ENCODE data around the gene SRCAP.

SRCAP gene

GRCh38 chr16:30783280-30784109, 84.5 kb downstream of the SRCAP start:
- Histone ChIP-seq H3K27ac (ENCODE audit: low read depth, low read length) (no peak overlapping the region), H3K18ac (ENCODE audit: low read length) (no peak overlapping the region), H2AK5ac (ENCODE audit: low read length) (no peak overlapping the region), H3K9ac (ENCODE audit: low read length) (no peak overlapping the region), H3K79me2 (ENCODE audit: control insufficient read depth, insufficient read depth, low read length) (peaks cover 15% of the 10 kb centered on the region), H3K23ac (ENCODE audit: low read length) (no peak overlapping the region), H3K4me1 (ENCODE audit: control insufficient read depth, low read depth, low read length) (peaks cover 2% of the 10 kb centered on the region), H3K79me1 (ENCODE audit: low read length) (peaks cover 9% of the 10 kb centered on the region), H3K4me3 (ENCODE audit: low read length) (no peak overlapping the region), H2BK120ac (ENCODE audit: low read depth, low read length) (no peak overlapping the region), H3K27me3 (ENCODE audit: insufficient read depth, low read length, poor library complexity) (no peaks in the 10 kb centered on the region), H2BK15ac (replicated peaks; ENCODE audit: low read depth) (no peak overlapping the region), H3K4me2 (ENCODE audit: low read length) (no peak overlapping the region), H4K8ac (ENCODE audit: low read depth, low read length) (no peak overlapping the region), H2BK5ac (ENCODE audit: low read length) (no peak overlapping the region), H3K56ac (ENCODE audit: low read length) (no peak overlapping the region), H3K36me3 (ENCODE audit: control insufficient read depth, insufficient read depth, low read length) (peaks cover 4% of the 10 kb centered on the region), H3K4ac (ENCODE audit: low read depth, low read length) (no peak overlapping the region), H4K5ac (ENCODE audit: low read length) (no peak overlapping the region)
- no peak for DNase-seq
- no CpG with 5 or more reads among the region's 57 CpGs for WGBS (ENCODE audit: extremely low coverage, insufficient coverage, low lambda C conversion rate)

GRCh38 chr16:30784215-30784614, 85.2 kb downstream of the SRCAP start:
- Histone ChIP-seq H3K4me3 (ENCODE audit: low read length) (no peak overlapping the region), H2BK5ac (ENCODE audit: low read length) (no peak overlapping the region), H3K9ac (ENCODE audit: low read length) (no peak overlapping the region), H4K5ac (ENCODE audit: low read length) (no peak overlapping the region), H3K36me3 (ENCODE audit: control insufficient read depth, insufficient read depth, low read length) (peaks cover 4% of the 10 kb centered on the region), H4K8ac (ENCODE audit: low read depth, low read length) (no peak overlapping the region), H3K4me2 (ENCODE audit: low read length) (no peak overlapping the region), H3K4me1 (ENCODE audit: control insufficient read depth, low read depth, low read length) (peaks cover 2% of the 10 kb centered on the region), H3K27ac (ENCODE audit: low read depth, low read length) (no peak overlapping the region), H3K79me1 (ENCODE audit: low read length) (peaks cover 9% of the 10 kb centered on the region), H3K27me3 (ENCODE audit: insufficient read depth, low read length, poor library complexity) (no peaks in the 10 kb centered on the region), H2BK15ac (replicated peaks; ENCODE audit: low read depth) (no peak overlapping the region), H3K23ac (ENCODE audit: low read length) (no peak overlapping the region), H3K56ac (ENCODE audit: low read length) (no peak overlapping the region), H3K79me2 (ENCODE audit: control insufficient read depth, insufficient read depth, low read length) (peaks cover 15% of the 10 kb centered on the region), H3K4ac (ENCODE audit: low read depth, low read length) (no peak overlapping the region), H2AK5ac (ENCODE audit: low read length) (no peak overlapping the region), H2BK120ac (ENCODE audit: low read depth, low read length) (no peak overlapping the region), H3K18ac (ENCODE audit: low read length) (no peak overlapping the region)
- no CpG with 5 or more reads among the region's 18 CpGs for WGBS (ENCODE audit: extremely low coverage, insufficient coverage, low lambda C conversion rate)
- no peak for DNase-seq

GRCh38 chr16:30785126-30786106, 86.4 kb downstream of the SRCAP start:
- Histone ChIP-seq H3K4me3 (ENCODE audit: low read length) (no peak overlapping the region), H3K23ac (ENCODE audit: low read length) (no peak overlapping the region), H3K4ac (ENCODE audit: low read depth, low read length) (no peak overlapping the region), H3K4me2 (ENCODE audit: low read length) (peak overlapping the region; percentile 94), H2AK5ac (ENCODE audit: low read length) (no peak overlapping the region), H3K79me1 (ENCODE audit: low read length) (peaks cover 9% of the 10 kb centered on the region), H3K36me3 (ENCODE audit: control insufficient read depth, insufficient read depth, low read length) (peaks cover 1% of the 10 kb centered on the region), H3K56ac (ENCODE audit: low read length) (peak overlapping the region; percentile 93), H3K27ac (ENCODE audit: low read depth, low read length) (no peak overlapping the region), H2BK120ac (ENCODE audit: low read depth, low read length) (no peak overlapping the region), H3K79me2 (ENCODE audit: control insufficient read depth, insufficient read depth, low read length) (peaks cover 15% of the 10 kb centered on the region), H4K8ac (ENCODE audit: low read depth, low read length) (no peak overlapping the region), H3K27me3 (ENCODE audit: insufficient read depth, low read length, poor library complexity) (no peaks in the 10 kb centered on the region), H2BK5ac (ENCODE audit: low read length) (no peak overlapping the region), H2BK15ac (replicated peaks; ENCODE audit: low read depth) (no peak overlapping the region), H4K5ac (ENCODE audit: low read length) (no peak overlapping the region), H3K4me1 (ENCODE audit: control insufficient read depth, low read depth, low read length) (peaks cover 2% of the 10 kb centered on the region), H3K18ac (ENCODE audit: low read length) (no peak overlapping the region), H3K9ac (ENCODE audit: low read length) (peak overlapping the region; percentile 95)
- no CpG with 5 or more reads among the region's 7 CpGs for WGBS (ENCODE audit: extremely low coverage, insufficient coverage, low lambda C conversion rate)
- no peak for DNase-seq

- peaks cover 1% of the 10 kb centered on the region for H3K36me3 ChIP-seq (ENCODE audit: control insufficient read depth, insufficient read depth, low read length)
- DNase-seq = peak; percentile 79
- no peak overlapping the region for H4K5ac ChIP-seq (ENCODE audit: low read length)
- peak overlapping the region; percentile 99 for H4K8ac ChIP-seq (ENCODE audit: low read depth, low read length)
- peak overlapping the region; percentile 95 for H3K9ac ChIP-seq (ENCODE audit: low read length)
- H3K56ac ChIP-seq (ENCODE audit: low read length) = peak overlapping the region; percentile 93
- H2BK120ac ChIP-seq (ENCODE audit: low read depth, low read length) = peak overlapping the region; percentile 78
- no peak overlapping the region for H2AK5ac ChIP-seq (ENCODE audit: low read length)
- H3K4ac ChIP-seq (ENCODE audit: low read depth, low read length) = peak overlapping the region; percentile 100
- H3K4me2 ChIP-seq (ENCODE audit: low read length) = peak overlapping the region; percentile 94
- peak overlapping the region; percentile 86 for H3K27ac ChIP-seq (ENCODE audit: low read depth, low read length)
- peaks cover 15% of the 10 kb centered on the region for H3K79me2 ChIP-seq (ENCODE audit: control insufficient read depth, insufficient read depth, low read length)
- H2BK15ac ChIP-seq (replicated peaks; ENCODE audit: low read depth) = no peak overlapping the region
- H2BK5ac ChIP-seq (ENCODE audit: low read length) = no peak overlapping the region
- peak overlapping the region; percentile 81 for H3K4me3 ChIP-seq (ENCODE audit: low read length)
- WGBS (ENCODE audit: extremely low coverage, insufficient coverage, low lambda C conversion rate) = no CpG with 5 or more reads among the region's 57 CpGs
- peak overlapping the region; percentile 89 for H3K23ac ChIP-seq (ENCODE audit: low read length)
- H3K79me1 ChIP-seq (ENCODE audit: low read length) = peaks cover 9% of the 10 kb centered on the region
- peaks cover 2% of the 10 kb centered on the region for H3K4me1 ChIP-seq (ENCODE audit: control insufficient read depth, low read depth, low read length)
- no peaks in the 10 kb centered on the region for H3K27me3 ChIP-seq (ENCODE audit: insufficient read depth, low read length, poor library complexity)
- H3K18ac ChIP-seq (ENCODE audit: low read length) = peak overlapping the region; percentile 99
Measured at GRCh38 chr16:30786115-30786935, 87.4 kb downstream of the SRCAP start.

- peak within 1 kb of the TSS; percentile 81 for H3K4me3 ChIP-seq (ENCODE audit: low read length)
- peak; percentile 84 for DNase-seq
- H2BK15ac ChIP-seq (replicated peaks; ENCODE audit: low read depth) = no peak within 1 kb of the TSS
- H3K79me1 ChIP-seq (ENCODE audit: low read length) = peaks cover 9% of the 10 kb centered on the region
- peak within 1 kb of the TSS; percentile 93 for H3K56ac ChIP-seq (ENCODE audit: low read length)
- no peak within 1 kb of the TSS for H2AK5ac ChIP-seq (ENCODE audit: low read length)
- peaks cover 1% of the 10 kb centered on the region for H3K36me3 ChIP-seq (ENCODE audit: control insufficient read depth, insufficient read depth, low read length)
- peak within 1 kb of the TSS; percentile 99 for H3K18ac ChIP-seq (ENCODE audit: low read length)
- peak within 1 kb of the TSS; percentile 95 for H3K9ac ChIP-seq (ENCODE audit: low read length)
- H2BK5ac ChIP-seq (ENCODE audit: low read length) = peak within 1 kb of the TSS; percentile 8
- H3K4me2 ChIP-seq (ENCODE audit: low read length) = peak within 1 kb of the TSS; percentile 94
- H4K8ac ChIP-seq (ENCODE audit: low read depth, low read length) = peak within 1 kb of the TSS; percentile 99
- peak within 1 kb of the TSS; percentile 100 for H3K4ac ChIP-seq (ENCODE audit: low read depth, low read length)
- no CpG with 5 or more reads among the region's 37 CpGs for WGBS (ENCODE audit: extremely low coverage, insufficient coverage, low lambda C conversion rate)
- H3K23ac ChIP-seq (ENCODE audit: low read length) = peak within 1 kb of the TSS; percentile 89
- no peak within 1 kb of the TSS for H4K5ac ChIP-seq (ENCODE audit: low read length)
- peak within 1 kb of the TSS; percentile 86 for H3K27ac ChIP-seq (ENCODE audit: low read depth, low read length)
- H2BK120ac ChIP-seq (ENCODE audit: low read depth, low read length) = peak within 1 kb of the TSS; percentile 78
- H3K4me1 ChIP-seq (ENCODE audit: control insufficient read depth, low read depth, low read length) = peaks cover 2% of the 10 kb centered on the region
- no peaks in the 10 kb centered on the region for H3K27me3 ChIP-seq (ENCODE audit: insufficient read depth, low read length, poor library complexity)
- H3K79me2 ChIP-seq (ENCODE audit: control insufficient read depth, insufficient read depth, low read length) = peaks cover 15% of the 10 kb centered on the region
Measured at GRCh38 chr16:30786936-30787612, 88.1 kb downstream of the SRCAP start, which contains the start of gene ZNF629. TSS of gene ZNF629 (minus strand) at chr16:30787205. CDS start at chr16:30784482, 2,723 bp downstream.

Measured in mesendoderm (in vitro differentiated cells).